NB4 (cell line): Measurements from ENCODE around the gene SELENOM.

Experiments
- CTCF ChIP-seq: IDR thresholded peaks from one replicate; pipeline ENCODE4 v1.5.1; 2012; ENCODE audit warnings: low read depth, low read length
- MAX ChIP-seq: IDR thresholded peaks from 2 replicates; pipeline ENCODE4 v1.6.1; 2011; ENCODE audit warnings: low read depth, low read length
- POLR2A ChIP-seq: IDR thresholded peaks from 2 replicates; pipeline ENCODE4 v1.6.1; 2011; ENCODE audit warnings: mild to moderate bottlenecking; ENCODE audit not compliant: insufficient read length; ENCODE audit errors: extremely low read depth

- no peak for TF ChIP-seq POLR2A
- TF ChIP-seq CTCF: no peak
- no peak for TF ChIP-seq MAX
Observed at GRCh38 chr22:31155422-31155821, 48.1 kb upstream of the SELENOM start.
